ENCODE results near the gene DENND1A.

DNA sequence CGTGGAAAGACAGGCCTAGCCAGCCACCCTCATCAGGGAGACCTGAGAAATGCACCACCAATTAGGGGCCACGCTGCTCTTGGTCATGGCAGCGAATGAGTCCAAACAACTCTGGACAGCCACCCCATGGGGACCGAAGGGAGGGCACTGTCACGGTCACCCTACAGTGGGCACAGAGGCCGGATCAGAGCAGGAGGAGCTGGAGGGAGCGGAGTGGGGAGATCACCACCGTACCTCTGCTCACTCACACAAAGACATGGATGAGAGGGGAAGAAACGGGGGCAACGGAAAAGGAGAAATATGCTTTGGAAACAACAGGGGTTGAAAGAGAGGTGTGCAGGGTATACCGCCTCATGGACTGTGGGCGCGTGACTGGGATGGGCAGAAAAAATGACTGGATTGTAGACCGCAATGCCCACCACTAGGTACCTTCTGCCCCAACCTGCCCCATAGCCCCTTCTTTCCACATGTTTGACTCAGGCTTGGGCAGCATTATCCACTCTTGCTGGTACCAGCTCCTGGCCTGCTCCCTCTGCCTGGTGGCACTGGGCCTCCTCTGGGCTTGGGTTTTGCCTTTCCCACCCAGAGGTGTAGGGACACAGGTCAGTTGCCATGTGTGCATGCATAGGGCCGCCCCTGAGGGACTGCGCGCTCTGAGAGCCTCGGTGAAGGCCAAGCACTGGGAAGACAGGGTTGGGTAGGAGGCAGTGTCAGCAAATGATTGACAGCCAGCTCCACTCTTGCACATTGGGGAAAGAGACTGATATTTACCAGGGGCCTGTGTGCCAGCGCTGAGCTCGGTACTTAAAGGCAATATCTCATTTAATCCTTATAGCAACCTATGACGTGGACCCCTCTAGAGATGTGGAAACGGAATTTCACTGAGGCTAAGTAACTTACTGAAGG lies 497.3 kb downstream of the DENND1A start:
- TF ChIP-seq, protein P1, sequence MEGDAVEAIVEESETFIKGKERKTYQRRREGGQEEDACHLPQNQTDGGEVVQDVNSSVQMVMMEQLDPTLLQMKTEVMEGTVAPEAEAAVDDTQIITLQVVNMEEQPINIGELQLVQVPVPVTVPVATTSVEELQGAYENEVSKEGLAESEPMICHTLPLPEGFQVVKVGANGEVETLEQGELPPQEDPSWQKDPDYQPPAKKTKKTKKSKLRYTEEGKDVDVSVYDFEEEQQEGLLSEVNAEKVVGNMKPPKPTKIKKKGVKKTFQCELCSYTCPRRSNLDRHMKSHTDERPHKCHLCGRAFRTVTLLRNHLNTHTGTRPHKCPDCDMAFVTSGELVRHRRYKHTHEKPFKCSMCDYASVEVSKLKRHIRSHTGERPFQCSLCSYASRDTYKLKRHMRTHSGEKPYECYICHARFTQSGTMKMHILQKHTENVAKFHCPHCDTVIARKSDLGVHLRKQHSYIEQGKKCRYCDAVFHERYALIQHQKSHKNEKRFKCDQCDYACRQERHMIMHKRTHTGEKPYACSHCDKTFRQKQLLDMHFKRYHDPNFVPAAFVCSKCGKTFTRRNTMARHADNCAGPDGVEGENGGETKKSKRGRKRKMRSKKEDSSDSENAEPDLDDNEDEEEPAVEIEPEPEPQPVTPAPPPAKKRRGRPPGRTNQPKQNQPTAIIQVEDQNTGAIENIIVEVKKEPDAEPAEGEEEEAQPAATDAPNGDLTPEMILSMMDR (IDR thresholded peaks at IDR 0.05) = no peak
- TF ChIP-seq POLR2A (IDR thresholded peaks at IDR 0.05) = no peak

Measured in adrenal gland (tissue), 5 donors.